ENCODE measurements around the gene AQP1. TPM values are rescaled to one million over a fixed set of nuclear protein-coding genes. Genes with fewer than 3 reads are reported as not detected.
A peak's percentile ranks its signal among the peaks of the same experiment; 100 is the strongest.

Gene AQP1
- total RNA-seq, 2 experiments from 2014 or later, result 0.10 TPM

- Mint-ChIP-seq H3K4me1 (peaks cover 5% of the 10 kb centered on the region), H3K27ac (no peak overlapping the region), H3K9me3 (no peaks in the 10 kb centered on the region), H3K4me3 (no peak overlapping the region), H3K27me3 (peaks cover 27% of the 10 kb centered on the region), H3K36me3 (no peaks in the 10 kb centered on the region)
- DNase-seq, result no peak
Measured at GRCh38 chr7:30973791-30974604, 62.3 kb downstream of the AQP1 start.

GRCh38 chr7:30974605-30975255 is 63.1 kb downstream of the AQP1 start:
- DNase-seq, result peak; percentile 63
- Mint-ChIP-seq H3K27me3 (peaks cover 31% of the 10 kb centered on the region), H3K4me1 (peaks cover 5% of the 10 kb centered on the region), H3K4me3 (no peak overlapping the region), H3K9me3 (no peaks in the 10 kb centered on the region), H3K27ac (no peak overlapping the region), H3K36me3 (no peaks in the 10 kb centered on the region)

Other genes starting within 250 kb of the AQP1 start
- not detected for gene CRHR2, start 229.4 kb upstream of the AQP1 start, total RNA-seq
- gene INMT, start 159.7 kb upstream of the AQP1 start, total RNA-seq, result under 1 TPM in 1 of 2 experiments, not detected in 1; 0.08 TPM
- gene MINDY4, start 140.4 kb upstream of the AQP1 start, total RNA-seq, result 1 to 10 TPM; 1.6 to 2.0 TPM
- not detected for gene GHRHR, start 52.1 kb downstream of the AQP1 start, total RNA-seq
- not detected for gene ADCYAP1R1, start 140.5 kb downstream of the AQP1 start, total RNA-seq

Measured in activated naive CD8-positive, alpha-beta T cell treated with anti-CD3 and anti-CD28 coated beads for 36 hours (primary cell).